A673 (cell line): ENCODE results near the gene RFT1. TPM values are rescaled to one million over a fixed set of nuclear protein-coding genes. Genes with fewer than 3 reads are reported as not detected.

Source experiments
- BruUV-seq: library from RNA; stranded (reverse); fragments of 400-500 nt; replicated peaks from 2 replicates; lab custom pipeline; 2021; lab: Mats Ljungman, UMichigan
- CTCF ChIA-PET: fragments of 300-600 bp; sonication (Branson Sonifier 250); formaldehyde crosslinking; loops from one replicate; lab custom pipeline; 2022; ENCODE audit warnings: antibody characterized with exemption; lab: Charles Lee
- POLR2A ChIA-PET: fragments of 300-600 bp; sonication (Branson Sonifier 250); formaldehyde crosslinking; loops from one replicate; lab custom pipeline; 2022; ENCODE audit warnings: antibody characterized with exemption; ENCODE audit not compliant: low non-redundant PET; lab: Charles Lee
- DNase-seq: peaks from one replicate; pipeline ENCODE4 v3.0.0-alpha.2; 2015; ENCODE audit warnings: low spot score
- H3K27ac ChIP-seq: fragments of 200-600 bp; sonication (generic); 2 replicates; pipeline ENCODE4 v1.5.1; 2016; ENCODE audit warnings: mixed run types, low read depth, mild to moderate bottlenecking, mixed read lengths, antibody characterized with exemption, low read length; ENCODE audit not compliant: poor library complexity, severe bottlenecking
- H3K27me3 ChIP-seq: fragments of 200-600 bp; sonication (generic); replicated peaks from 2 replicates; pipeline ENCODE4 v1.6.1; 2017; ENCODE audit warnings: mixed run types, low read depth, mild to moderate bottlenecking, mixed read lengths, antibody characterized with exemption, low read length; ENCODE audit not compliant: insufficient read depth, poor library complexity
- H3K36me3 ChIP-seq: fragments of 200-600 bp; sonication (generic); 2 replicates; pipeline ENCODE4 v1.6.1; 2016; ENCODE audit warnings: mixed run types, mild to moderate bottlenecking, mixed read lengths, antibody characterized with exemption, low read length; ENCODE audit not compliant: insufficient read depth, poor library complexity, severe bottlenecking
- H3K4me1 ChIP-seq: fragments of 200-600 bp; sonication (generic); 2 replicates; pipeline ENCODE4 v1.6.1; 2017; ENCODE audit warnings: mixed run types, mild to moderate bottlenecking, mixed read lengths, antibody characterized with exemption, low read length; ENCODE audit not compliant: insufficient read depth, poor library complexity, severe bottlenecking
- H3K4me3 ChIP-seq: fragments of 200-600 bp; sonication (generic); 2 replicates; pipeline ENCODE4 v1.5.1; 2016; ENCODE audit warnings: low read depth, mixed run types, mild to moderate bottlenecking, mixed read lengths, low read length; ENCODE audit not compliant: poor library complexity, severe bottlenecking
- H3K9me3 ChIP-seq: fragments of 200-600 bp; sonication (generic); 2 replicates; pipeline ENCODE4 v1.6.1; 2016; ENCODE audit warnings: mixed run types, low read depth, mild to moderate bottlenecking, mixed read lengths, antibody characterized with exemption, low read length; ENCODE audit not compliant: poor library complexity, severe bottlenecking
- CTCF ChIP-seq: fragments of 300-800, 200-600 bp; sonication (generic); conservative IDR thresholded peaks from 2 replicates; pipeline ENCODE4 v1.5.1; 2017; ENCODE audit warnings: low read depth, mild to moderate bottlenecking, antibody characterized with exemption, low read length, moderate library complexity, mixed read lengths
- EZH2 ChIP-seq: fragments of 200-600 bp; sonication (generic); IDR thresholded peaks from 2 replicates; pipeline ENCODE4 v1.6.1; 2017; ENCODE audit warnings: borderline replicate concordance, low read depth, mild to moderate bottlenecking, mixed read lengths, antibody characterized with exemption, low read length; ENCODE audit not compliant: poor library complexity, severe bottlenecking
- intact Hi-C: fragments of 100-400 bp; cut with micrococcal nuclease; formaldehyde crosslinking; loops from one replicate; pipeline ENCODE4 v1.10.0; 2022; ENCODE audit not compliant: unreplicated experiment
- total RNA-seq: library from RNA; stranded (reverse); gene quantifications from 2 replicates; pipeline ENCODE4 v1.2.3, GENCODE V29; 2021

RFT1 gene
- total RNA-seq, 1 experiment from 2014 or later: 16.7 TPM

DNA sequence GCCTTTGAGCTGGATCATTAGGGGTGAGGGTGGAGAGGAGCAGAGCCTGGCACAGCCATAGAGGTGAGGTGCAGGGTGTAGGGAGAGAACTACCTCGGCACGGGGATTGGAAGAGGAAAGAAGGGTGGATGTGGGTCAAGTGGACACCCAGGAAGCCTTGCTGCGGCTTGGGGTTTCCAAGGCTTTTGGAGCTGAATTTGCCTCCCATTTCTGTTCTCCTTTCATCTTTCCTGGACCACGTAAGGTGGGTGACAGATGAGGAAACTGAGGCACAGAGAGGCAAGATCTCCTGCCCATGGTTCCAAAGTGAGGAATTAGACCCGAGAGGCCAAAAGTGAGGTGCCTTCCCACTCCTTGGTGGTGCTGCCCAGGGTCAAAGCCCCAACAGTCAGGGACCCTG lies 48.9 kb downstream of the RFT1 start:
- ChIA-PET CTCF (no interaction called here), POLR2A (no interaction called here)
- DNase-seq: no peak
- Histone ChIP-seq H3K4me1 (no peaks in the 10 kb centered on the region), H3K27me3 (no peaks in the 10 kb centered on the region), H3K4me3 (no peak overlapping the region), H3K9me3 (no peaks in the 10 kb centered on the region), H3K27ac (no peak overlapping the region), H3K36me3 (no peaks in the 10 kb centered on the region)
- intact Hi-C loops: no loop called here
- no TSS peak for BruUV-seq
- TF ChIP-seq CTCF (no peak), EZH2 (no peak)

DNA sequence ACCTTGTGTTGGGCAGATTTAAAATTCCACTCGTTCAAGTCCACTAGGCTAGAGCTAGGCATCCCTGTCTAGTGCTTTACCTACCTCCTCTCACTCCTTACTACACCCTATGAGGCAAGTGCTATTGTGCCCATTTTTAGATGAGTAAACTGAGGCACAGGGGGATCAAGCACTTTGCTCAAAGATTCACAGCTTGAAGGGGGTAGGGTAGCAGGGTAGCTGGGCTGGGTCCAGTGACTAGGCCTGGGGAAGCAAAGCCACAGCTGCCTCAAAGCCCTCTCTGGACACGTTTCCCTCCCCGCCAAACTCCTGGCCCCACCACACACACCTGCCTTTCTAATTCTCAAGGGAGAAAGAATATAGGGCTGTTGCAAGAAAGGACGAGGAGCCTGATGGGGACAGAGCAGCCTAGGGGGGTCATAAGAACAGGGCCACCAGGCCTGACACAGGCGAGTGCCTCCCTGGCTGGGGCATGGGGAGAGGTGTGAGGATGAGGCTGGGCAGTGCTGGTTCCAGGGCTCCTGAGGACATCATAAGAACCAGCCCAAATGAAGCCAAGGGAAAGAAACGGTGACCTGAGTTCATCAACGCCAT lies 49.5 kb downstream of the RFT1 start:
- intact Hi-C loops: no loop called here
- Histone ChIP-seq H3K4me3 (no peak overlapping the region), H3K36me3 (no peaks in the 10 kb centered on the region), H3K4me1 (no peaks in the 10 kb centered on the region), H3K27me3 (no peaks in the 10 kb centered on the region), H3K9me3 (no peaks in the 10 kb centered on the region), H3K27ac (no peak overlapping the region)
- no peak for TF ChIP-seq EZH2
- no peak for TF ChIP-seq CTCF
- CTCF ChIA-PET: no interaction called here
- no peak for DNase-seq
- BruUV-seq: no TSS peak
- POLR2A ChIA-PET: no interaction called here

DNA sequence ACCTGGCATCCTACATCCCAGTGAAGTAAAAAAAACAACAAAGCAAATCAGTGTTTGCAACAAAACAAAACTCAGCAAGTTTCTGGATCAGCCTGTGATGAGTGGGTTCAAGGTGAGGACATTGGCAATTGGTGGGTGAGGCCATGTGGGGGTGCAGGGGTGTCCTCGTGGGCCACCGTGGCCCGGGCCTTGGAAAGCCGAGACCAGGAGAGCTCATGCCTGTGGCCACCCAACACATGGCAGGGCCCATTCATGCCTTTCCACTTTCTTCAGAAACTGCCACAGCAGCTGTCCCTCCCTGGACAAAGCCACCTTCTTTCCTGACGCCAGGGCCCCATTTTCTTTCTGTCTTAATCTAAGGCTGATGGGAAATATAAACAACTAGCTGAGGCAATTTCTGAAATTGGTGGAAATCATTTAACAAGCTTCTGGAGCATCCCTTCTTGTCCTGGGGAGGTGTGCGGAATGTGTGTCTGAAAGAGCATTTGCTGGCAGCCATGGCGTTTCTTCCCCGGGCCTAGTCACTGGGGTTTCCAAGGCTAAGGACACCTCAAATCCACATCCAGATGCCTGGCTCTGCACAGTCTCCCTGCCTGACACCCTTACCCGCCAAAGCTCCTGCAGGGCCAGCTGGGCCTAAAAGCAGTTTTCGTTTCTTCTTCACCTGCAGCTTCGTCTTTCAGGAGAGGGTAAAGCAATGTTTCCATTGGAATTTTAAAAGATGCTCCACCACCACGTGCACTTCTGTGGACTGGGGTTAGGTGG lies 50.3 kb downstream of the RFT1 start:
- TF ChIP-seq CTCF (no peak), EZH2 (no peak)
- POLR2A ChIA-PET: no interaction called here
- no TSS peak for BruUV-seq
- DNase-seq: no peak
- CTCF ChIA-PET: no interaction called here
- intact Hi-C loops: no loop called here
- Histone ChIP-seq H3K9me3 (no peaks in the 10 kb centered on the region), H3K4me3 (no peak overlapping the region), H3K4me1 (no peaks in the 10 kb centered on the region), H3K36me3 (no peaks in the 10 kb centered on the region), H3K27me3 (no peaks in the 10 kb centered on the region), H3K27ac (no peak overlapping the region)
